Esophagus squamous epithelium (tissue), 5 donors: ENCODE data around the gene MADD. TPM values are rescaled to one million over a fixed set of nuclear protein-coding genes. Genes with fewer than 3 reads are reported as not detected.

Source experiments
- DNase-seq: peaks from one replicate; lab custom pipeline; 2025; lab: John Stamatoyannopoulos, UW
- H3K27ac ChIP-seq, 4 donors: fragments of 200-600 bp; sonication (generic); one replicate each; pipeline ENCODE4 v1.5.1; 2016 to 2019; ENCODE audit warnings: mild to moderate bottlenecking in 1 of 4
- H3K27me3 ChIP-seq, 4 donors: fragments of 200-600 bp; sonication (generic); 1 replicate in 3 of 4; 2 replicates in 1 of 4; pipeline versions ENCODE4 v1.5.1 to v1.6.0; 2017 to 2021; ENCODE audit warnings: antibody characterized with exemption in 1 of 4
- H3K36me3 ChIP-seq, 3 donors: fragments of 200-600 bp; sonication (generic); one replicate each; pipeline ENCODE4 v1.5.1; 2016 to 2019
- H3K4me1 ChIP-seq, 3 donors: fragments of 200-600 bp; sonication (generic); one replicate each; pipeline ENCODE4 v1.5.1; 2017 to 2019
- H3K4me3 ChIP-seq, 4 donors: fragments of 200-600 bp; sonication (generic); 1 replicate in 3 of 4; 2 replicates in 1 of 4; pipeline ENCODE4 v1.5.1; 2016 to 2019; ENCODE audit warnings: mild to moderate bottlenecking in 2 of 4, moderate library complexity in 1 of 4
- H3K9me3 ChIP-seq, 3 donors: fragments of 200-600 bp; sonication (generic); one replicate each; pipeline ENCODE4 v1.5.1; 2016 to 2019
- POLR2A ChIP-seq, 4 donors: fragments of 450-650 bp; IDR thresholded peaks; one replicate each; pipeline ENCODE4 v1.6.1; 2017; ENCODE audit warnings: antibody characterized with exemption in 4 of 4, mild to moderate bottlenecking in 4 of 4, moderate library complexity in 3 of 4
- WGBS, 2 donors: methylation state at CpG; one replicate each; pipeline ENCODE4 v1.1.5; 2018; 5-methylcytosine and 5-hydroxymethylcytosine counted together
- intact Hi-C: fragments of 100-400 bp; cut with DNase I; formaldehyde crosslinking; loops from one replicate; pipeline ENCODE4 v1.15.0; 2022
- total RNA-seq, 4 donors: library from RNA; depleted of rRNA; stranded (reverse); fragments of >200 nt; gene quantifications; one replicate each; pipeline ENCODE4 v1.1.0, GENCODE V29; 2016
- TF ChIP-seq, protein P1 (sequence below), 6 experiments: fragments of 450-650 bp in 4 of 6; fragments of 200-600 bp in 2 of 6; sonication (generic) in 2 of 6; IDR thresholded peaks; one replicate each; pipeline ENCODE4 v1.5.1; 2016 to 2019; ENCODE audit warnings: antibody characterized with exemption in 6 of 6, mild to moderate bottlenecking in 4 of 6, moderate library complexity in 4 of 6
- donor health status: DM: yes; HTN: yes; CAD: no.

MADD gene
- total RNA-seq, 4 donors from 2014 or later = 12.6 to 34.7 (median 15.4) TPM

DNA sequence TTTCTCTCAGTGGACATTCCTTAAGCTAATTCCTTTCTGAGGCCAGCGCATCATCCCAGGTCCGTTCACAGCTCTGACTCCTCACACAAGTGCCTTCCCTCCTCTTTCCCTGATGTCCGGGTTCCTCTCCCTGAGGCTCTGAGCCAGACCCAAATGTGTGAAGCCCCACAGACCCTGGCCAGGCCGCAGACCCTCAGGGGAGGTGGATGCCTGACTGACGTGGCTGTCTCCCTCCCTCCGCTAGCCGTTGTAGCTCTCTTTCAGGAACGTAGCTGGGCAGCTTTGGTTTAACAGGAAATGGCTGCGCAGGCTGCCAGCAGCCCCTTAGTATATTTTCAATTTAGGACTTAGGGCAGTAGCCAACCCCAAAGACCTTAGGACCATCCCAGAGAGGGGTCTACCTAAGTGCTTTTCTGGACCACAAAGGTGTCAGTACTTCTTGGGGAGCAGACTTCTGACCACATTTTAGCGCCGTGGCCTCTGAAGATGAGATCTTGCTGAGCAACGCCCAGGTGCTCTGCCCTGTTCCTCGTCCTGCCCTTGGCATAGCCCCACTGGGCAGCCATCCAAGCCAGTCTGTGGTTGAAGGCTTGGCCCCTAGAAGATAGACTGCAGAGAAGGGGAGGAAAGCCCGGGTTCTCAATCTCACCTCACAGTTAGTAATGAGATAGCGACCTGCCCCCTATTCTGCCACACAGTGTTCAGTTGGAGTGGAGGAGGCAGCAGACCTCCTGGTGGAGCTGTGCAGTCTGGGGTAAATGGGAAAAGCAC lies 55.5 kb downstream of the MADD start:
- H3K9me3 ChIP-seq = no peaks in the 10 kb centered on the region
- WGBS, 2 donors = 72 to 92% methylated on average over 5 to 7 of the region's 15 CpGs
- no peak for TF ChIP-seq POLR2A (IDR thresholded peaks at IDR 0.05)
- TF ChIP-seq, protein P1, sequence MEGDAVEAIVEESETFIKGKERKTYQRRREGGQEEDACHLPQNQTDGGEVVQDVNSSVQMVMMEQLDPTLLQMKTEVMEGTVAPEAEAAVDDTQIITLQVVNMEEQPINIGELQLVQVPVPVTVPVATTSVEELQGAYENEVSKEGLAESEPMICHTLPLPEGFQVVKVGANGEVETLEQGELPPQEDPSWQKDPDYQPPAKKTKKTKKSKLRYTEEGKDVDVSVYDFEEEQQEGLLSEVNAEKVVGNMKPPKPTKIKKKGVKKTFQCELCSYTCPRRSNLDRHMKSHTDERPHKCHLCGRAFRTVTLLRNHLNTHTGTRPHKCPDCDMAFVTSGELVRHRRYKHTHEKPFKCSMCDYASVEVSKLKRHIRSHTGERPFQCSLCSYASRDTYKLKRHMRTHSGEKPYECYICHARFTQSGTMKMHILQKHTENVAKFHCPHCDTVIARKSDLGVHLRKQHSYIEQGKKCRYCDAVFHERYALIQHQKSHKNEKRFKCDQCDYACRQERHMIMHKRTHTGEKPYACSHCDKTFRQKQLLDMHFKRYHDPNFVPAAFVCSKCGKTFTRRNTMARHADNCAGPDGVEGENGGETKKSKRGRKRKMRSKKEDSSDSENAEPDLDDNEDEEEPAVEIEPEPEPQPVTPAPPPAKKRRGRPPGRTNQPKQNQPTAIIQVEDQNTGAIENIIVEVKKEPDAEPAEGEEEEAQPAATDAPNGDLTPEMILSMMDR (IDR thresholded peaks at IDR 0.05) = no peak
- no peak overlapping the region for H3K4me3 ChIP-seq
- intact Hi-C loops = no loop called here
- H3K27ac ChIP-seq = no peak overlapping the region
- peaks cover 0 to 19% (median 0%) of the 10 kb centered on the region in 3 donors for H3K4me1 ChIP-seq
- peaks cover 0 to 39% (median 3%) of the 10 kb centered on the region in 3 donors for H3K36me3 ChIP-seq
- H3K27me3 ChIP-seq = no peaks in the 10 kb centered on the region
- no peak for DNase-seq

DNA sequence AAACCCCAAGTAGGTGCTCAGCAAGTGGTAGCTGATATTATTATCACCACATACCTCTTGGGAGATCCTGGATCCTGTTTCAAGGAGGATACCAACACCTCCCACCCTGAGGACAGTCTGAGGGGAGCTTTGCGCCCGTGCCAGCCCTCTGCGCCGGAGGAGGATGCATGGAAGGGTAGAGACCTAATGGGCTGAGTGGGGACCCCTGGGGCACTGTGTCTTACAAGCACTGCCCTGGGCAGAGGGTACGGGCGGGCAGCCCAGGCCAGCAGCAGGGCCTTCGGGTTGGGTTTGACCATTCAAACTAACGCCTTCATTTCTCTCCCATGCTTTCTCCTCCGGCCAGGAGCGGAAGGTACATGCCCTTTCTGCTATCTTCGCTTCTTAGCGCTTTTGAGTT lies 56.3 kb downstream of the MADD start:
- H3K4me1 ChIP-seq = peaks cover 0 to 25% (median 0%) of the 10 kb centered on the region in 3 donors
- no peaks in the 10 kb centered on the region for H3K9me3 ChIP-seq
- TF ChIP-seq, protein P1 (IDR thresholded peaks at IDR 0.05) = no peak
- no peak for TF ChIP-seq POLR2A (IDR thresholded peaks at IDR 0.05)
- H3K27ac ChIP-seq = no peak overlapping the region
- DNase-seq = no peak
- peaks cover 0 to 39% (median 0%) of the 10 kb centered on the region in 3 donors for H3K36me3 ChIP-seq
- H3K27me3 ChIP-seq = no peaks in the 10 kb centered on the region
- 91 to 97% methylated on average over 6 to 12 of the region's 12 CpGs for WGBS, 2 donors
- intact Hi-C loops = no loop called here
- H3K4me3 ChIP-seq = no peak overlapping the region

DNA sequence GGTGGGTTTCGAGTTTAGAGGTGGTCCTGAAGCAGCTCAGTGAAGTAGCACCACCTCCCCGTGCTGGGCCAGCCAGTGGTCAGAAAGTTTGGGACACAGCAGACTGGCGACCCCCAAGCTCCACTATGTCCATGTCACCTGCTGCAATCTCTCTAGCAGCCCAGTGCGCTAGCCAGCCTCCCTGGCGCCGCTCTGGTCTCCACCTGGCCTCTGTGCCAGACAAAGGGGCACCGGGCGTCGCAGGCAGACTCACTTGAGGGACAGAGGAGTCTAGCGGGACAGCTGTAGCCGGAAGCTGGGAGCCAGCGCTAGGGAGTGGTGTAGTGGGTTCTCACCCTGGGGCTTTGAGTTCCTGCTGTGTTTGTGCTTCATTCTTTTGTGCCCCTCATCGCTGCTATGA lies 57.1 kb downstream of the MADD start:
- Histone ChIP-seq H3K27me3 (no peaks in the 10 kb centered on the region), H3K36me3 (peaks cover 0 to 34% (median 0%) of the 10 kb centered on the region in 3 donors), H3K4me1 (peaks cover 0 to 33% (median 0%) of the 10 kb centered on the region in 3 donors), H3K9me3 (no peaks in the 10 kb centered on the region), H3K27ac (no peak overlapping the region), H3K4me3 (no peak overlapping the region)
- 92 to 93% methylated on average over 4 to 13 of the region's 13 CpGs for WGBS, 2 donors
- intact Hi-C loops = no loop called here
- TF ChIP-seq POLR2A (IDR thresholded peaks at IDR 0.05) = no peak
- TF ChIP-seq, protein P1 (IDR thresholded peaks at IDR 0.05) = no peak
- no peak for DNase-seq

DNA sequence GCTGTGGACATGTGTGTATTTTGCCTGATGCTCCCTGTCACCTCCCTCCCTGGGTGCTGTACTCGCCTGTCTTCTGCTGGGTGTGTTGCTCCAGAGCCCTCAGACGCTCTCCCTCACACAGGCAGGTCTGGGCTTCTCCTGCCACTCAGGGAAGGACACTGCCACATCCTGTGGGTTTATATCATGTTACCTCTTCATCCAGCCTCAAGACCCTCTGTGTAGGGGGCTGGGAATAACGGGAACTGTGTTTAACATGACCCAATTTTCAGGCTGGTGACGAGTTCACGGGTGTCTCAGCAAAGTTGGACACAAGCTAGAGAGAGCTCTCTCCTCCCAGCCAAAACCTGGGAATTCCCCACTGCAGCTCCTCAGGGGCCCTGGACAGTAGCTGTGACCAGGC lies 58.0 kb downstream of the MADD start:
- Histone ChIP-seq H3K27ac (no peak overlapping the region), H3K9me3 (no peaks in the 10 kb centered on the region), H3K27me3 (no peaks in the 10 kb centered on the region), H3K36me3 (peaks cover 0 to 32% (median 0%) of the 10 kb centered on the region in 3 donors), H3K4me3 (no peak overlapping the region), H3K4me1 (peaks cover 0 to 34% (median 0%) of the 10 kb centered on the region in 3 donors)
- intact Hi-C loops = no loop called here
- 69 to 96% methylated on average over 3 of the region's 5 CpGs for WGBS, 2 donors
- TF ChIP-seq, protein P1 (IDR thresholded peaks at IDR 0.05) = no peak
- TF ChIP-seq POLR2A (IDR thresholded peaks at IDR 0.05) = no peak
- no peak for DNase-seq
